Measurements from ENCODE around the gene RNF40. TPM values are rescaled to one million over a fixed set of nuclear protein-coding genes. Genes with fewer than 3 reads are reported as not detected.
A peak's percentile ranks its signal among the peaks of the same experiment; 100 is the strongest.

The RNF40 gene
- total and polyA plus RNA-seq, 7 donors = 26.8 to 49.1 (median 33.2) TPM

- intact Hi-C loops (cut with DNase I) = no loop called here
- Histone ChIP-seq H3K36me3 (ENCODE audit: insufficient read depth in 1 of 2, low read depth in 1 of 2) (peaks cover 2 to 33% of the 10 kb centered on the region in 2 donors), H3K4me3 (peak overlapping the region; percentile 98), H3K27me3 (ENCODE audit: insufficient read depth in 3 of 3, low read length in 2 of 3) (no peaks in the 10 kb centered on the region), H3K4me1 (no peaks in the 10 kb centered on the region), H3K9me3 (no peaks in the 10 kb centered on the region), H3K27ac (peak overlapping the region; percentile 83)
- ATAC-seq (peak; percentile 48 to 52 (median 50)), DNase-seq (no peak)
- TF ChIP-seq CTCF (IDR thresholded peaks at IDR 0.05) = no peak
- WGBS, 3 donors = 59 to 67% (median 64%) methylated on average over 7 of the region's 7 CpGs
Measured at GRCh38 chr16:30785126-30786106, 23.3 kb downstream of the RNF40 start.

DNA sequence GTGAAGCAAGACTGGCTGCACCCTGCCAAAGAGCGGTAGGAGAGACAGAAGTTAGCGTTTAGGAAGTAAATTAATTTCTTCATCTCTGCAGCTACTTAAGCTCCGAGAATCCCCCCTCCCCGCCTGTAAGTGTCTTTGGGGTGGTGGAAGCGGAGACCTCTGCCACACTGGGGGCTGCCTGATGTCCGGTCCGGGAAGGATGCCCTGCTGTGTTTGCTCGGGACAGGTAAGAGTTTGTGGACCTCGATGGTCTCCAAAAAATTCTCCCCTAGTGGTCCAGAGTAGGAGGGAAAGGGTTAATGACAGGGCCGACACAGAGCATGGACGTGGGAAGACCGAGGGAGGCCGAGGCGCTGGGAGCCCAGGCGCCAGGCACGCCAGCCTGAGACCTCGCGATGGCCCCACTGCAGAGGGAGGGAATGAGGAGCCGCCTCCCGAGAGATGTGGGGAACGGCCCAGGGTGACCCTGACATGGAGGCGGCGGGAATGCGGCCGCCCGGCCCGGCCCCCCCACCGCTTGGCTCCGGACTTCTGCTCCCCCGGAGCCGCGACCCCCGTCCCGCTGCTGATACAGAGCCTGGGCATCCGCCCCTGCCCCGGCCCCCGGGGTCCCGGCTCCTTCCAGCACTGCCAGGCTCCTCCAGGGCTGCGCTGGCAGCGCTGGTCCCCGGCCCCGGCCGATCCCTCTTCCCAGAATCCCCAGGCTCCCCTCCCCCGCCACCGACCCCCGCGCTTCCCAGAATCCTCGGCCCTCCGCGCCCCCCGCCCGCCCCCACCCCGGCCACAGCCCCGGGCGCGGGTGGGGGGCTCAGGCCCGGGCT lies 24.2 kb downstream of the RNF40 start:
- H3K4me1 ChIP-seq = no peaks in the 10 kb centered on the region
- intact Hi-C loops (cut with DNase I) = no loop called here
- H3K9me3 ChIP-seq = no peaks in the 10 kb centered on the region
- peaks cover 0 to 29% of the 10 kb centered on the region in 2 donors for H3K36me3 ChIP-seq (ENCODE audit: insufficient read depth in 1 of 2, low read depth in 1 of 2)
- TF ChIP-seq CTCF (IDR thresholded peaks at IDR 0.05) = no peak
- DNase-seq (peak in 1 of 2 donors; percentile 41), ATAC-seq (peak; percentile 38 to 56 (median 55))
- no peaks in the 10 kb centered on the region for H3K27me3 ChIP-seq (ENCODE audit: insufficient read depth in 3 of 3, low read length in 2 of 3)
- H3K4me3 ChIP-seq = peak overlapping the region; percentile 98
- H3K27ac ChIP-seq = peak overlapping the region; percentile 83
- WGBS, 3 donors = 2 to 7% (median 5%) methylated on average over 18 to 56 of the region's 57 CpGs

GRCh38 chr16:30786936-30787612 lies 25.0 kb downstream of the RNF40 start, which contains the start of gene ZNF629:
Gene ZNF629 (minus strand): TSS chr16:30787205. CDS start chr16:30784482, 2,723 bp downstream.
- Histone ChIP-seq H3K27me3 (ENCODE audit: insufficient read depth in 3 of 3, low read length in 2 of 3) (no peaks in the 10 kb centered on the region), H3K4me3 (peak within 1 kb of the TSS; percentile 98), H3K9me3 (no peaks in the 10 kb centered on the region), H3K27ac (peak within 1 kb of the TSS; percentile 83), H3K36me3 (ENCODE audit: insufficient read depth in 1 of 2, low read depth in 1 of 2) (peaks cover 0 to 22% of the 10 kb centered on the region in 2 donors), H3K4me1 (no peaks in the 10 kb centered on the region)
- ATAC-seq (peak; percentile 77 to 89 (median 81)), DNase-seq (peak; percentile 67 to 86)
- TF ChIP-seq CTCF (IDR thresholded peaks at IDR 0.05) = no peak
- WGBS, 3 donors = 0 to 1% (median 1%) methylated on average over 21 to 37 of the region's 37 CpGs
- intact Hi-C loops (cut with DNase I) = loop anchor here (1.0 kb wide), 1 partner anchor 18 kb away; no protein-coding TSS in a partner anchor

GRCh38 chr16:30787613-30788378 lies 25.7 kb downstream of the RNF40 start:
- H3K27me3 ChIP-seq (ENCODE audit: insufficient read depth in 3 of 3, low read length in 2 of 3) = no peaks in the 10 kb centered on the region
- H3K27ac ChIP-seq = peak overlapping the region; percentile 83
- no peak for ATAC-seq
- 34 to 41% (median 35%) methylated on average over 11 of the region's 11 CpGs for WGBS, 3 donors
- TF ChIP-seq CTCF (IDR thresholded peaks at IDR 0.05) = no peak
- peaks cover 0 to 15% of the 10 kb centered on the region in 2 donors for H3K36me3 ChIP-seq (ENCODE audit: insufficient read depth in 1 of 2, low read depth in 1 of 2)
- H3K4me1 ChIP-seq = no peaks in the 10 kb centered on the region
- no peaks in the 10 kb centered on the region for H3K9me3 ChIP-seq
- peak overlapping the region; percentile 98 for H3K4me3 ChIP-seq
- intact Hi-C loops (cut with DNase I) = loop anchor here (1.0 kb wide), 1 partner anchor 18 kb away; no protein-coding TSS in a partner anchor
- DNase-seq = no peak
